Measurements from ENCODE around the gene CTNNA2. TPM values are rescaled to one million over a fixed set of nuclear protein-coding genes. Genes with fewer than 3 reads are reported as not detected.

CTNNA2 gene
- total RNA-seq, 4 donors from 2014 or later, result 0.19 TPM; not detected in 3

- DNase-seq (ENCODE audit: low spot score), result no peak
- TF ChIP-seq CTCF (IDR thresholded peaks at IDR 0.05), result no peak
- ATAC-seq (ENCODE audit: low FRiP score), result no peak
Observed at GRCh38 chr2:80256782-80257167, 743.9 kb downstream of the CTNNA2 start.

- no peak for DNase-seq (ENCODE audit: low spot score)
- ATAC-seq (ENCODE audit: low FRiP score), result no peak
- TF ChIP-seq CTCF (IDR thresholded peaks at IDR 0.05), result no peak
Observed at GRCh38 chr2:80257450-80257849, 744.6 kb downstream of the CTNNA2 start.

- no peak for TF ChIP-seq CTCF (IDR thresholded peaks at IDR 0.05)
- DNase-seq (ENCODE audit: low spot score), result no peak
Observed at GRCh38 chr2:80258341-80258740, 745.5 kb downstream of the CTNNA2 start.

GRCh38 chr2:80258793-80259192 is 745.9 kb downstream of the CTNNA2 start:
- no peak for DNase-seq (ENCODE audit: low spot score)

More at GRCh38 chr2:80258341-80258740, 745.5 kb downstream of the CTNNA2 start:
- no peak for ATAC-seq (ENCODE audit: low FRiP score)

GRCh38 chr2:80259292-80259691 is 746.4 kb downstream of the CTNNA2 start:
- ATAC-seq (ENCODE audit: low FRiP score) (no peak), DNase-seq (ENCODE audit: low spot score) (no peak)
- TF ChIP-seq CTCF (IDR thresholded peaks at IDR 0.05), result no peak

More at GRCh38 chr2:80258793-80259192, 745.9 kb downstream of the CTNNA2 start:
- no peak for ATAC-seq (ENCODE audit: low FRiP score)
- no peak for TF ChIP-seq CTCF (IDR thresholded peaks at IDR 0.05)

GRCh38 chr2:80266231-80266630 is 753.4 kb downstream of the CTNNA2 start:
- TF ChIP-seq CTCF (IDR thresholded peaks at IDR 0.05), result no peak
- no peak for ATAC-seq (ENCODE audit: low FRiP score)

GRCh38 chr2:80269806-80270205 is 757.0 kb downstream of the CTNNA2 start:
- DNase-seq (ENCODE audit: low spot score) (no peak), ATAC-seq (ENCODE audit: low FRiP score) (no peak)
- no peak for TF ChIP-seq CTCF (IDR thresholded peaks at IDR 0.05)

More at GRCh38 chr2:80266231-80266630, 753.4 kb downstream of the CTNNA2 start:
- no peak for DNase-seq (ENCODE audit: low spot score)

Measured in omental fat pad (tissue), 4 donors.